Loucy (cell line): ENCODE measurements around the gene ZNF277.

Experiments
- H2AFZ ChIP-seq: fragments of 200-600 bp; sonication (generic); 2 replicates; pipeline ENCODE4 v1.6.0; 2016; ENCODE audit warnings: antibody characterized with exemption, mild to moderate bottlenecking, low read length, moderate library complexity
- H3F3A ChIP-seq: fragments of 200-600 bp; 2 replicates; pipeline ENCODE4 v1.6.0; 2016; ENCODE audit warnings: antibody characterized with exemption, low read depth, mild to moderate bottlenecking
- H3K27me3 ChIP-seq: fragments of 200-600 bp; sonication (generic); 2 replicates; pipeline ENCODE4 v1.6.1; 2014; ENCODE audit warnings: low read length, mild to moderate bottlenecking; ENCODE audit not compliant: insufficient read depth, poor library complexity, severe bottlenecking
- H3K36me3 ChIP-seq: fragments of 200-600 bp; sonication (generic); 2 replicates; pipeline ENCODE4 v1.6.1; 2016; ENCODE audit warnings: low read length; ENCODE audit not compliant: insufficient read depth
- H3K4me1 ChIP-seq: fragments of 200-600 bp; sonication (generic); 2 replicates; pipeline ENCODE4 v1.5.1; 2014; ENCODE audit warnings: low read length, mild to moderate bottlenecking; ENCODE audit not compliant: insufficient read depth, poor library complexity, severe bottlenecking
- H3K4me2 ChIP-seq: fragments of 200-600 bp; sonication (generic); 2 replicates; pipeline ENCODE4 v1.6.0; 2014; ENCODE audit warnings: antibody characterized with exemption, low read length, low read depth, mild to moderate bottlenecking; ENCODE audit not compliant: poor library complexity, severe bottlenecking
- H3K4me3 ChIP-seq: fragments of 200-600 bp; sonication (generic); 2 replicates; pipeline ENCODE4 v1.5.1; 2014; ENCODE audit warnings: low read length, mild to moderate bottlenecking, mixed read lengths; ENCODE audit not compliant: poor library complexity, severe bottlenecking
- H3K79me2 ChIP-seq: fragments of 200-600 bp; sonication (generic); 2 replicates; pipeline ENCODE4 v1.6.1; 2014; ENCODE audit warnings: low read length; ENCODE audit not compliant: insufficient read depth
- H3K9ac ChIP-seq: fragments of 200-600 bp; sonication (generic); 2 replicates; pipeline ENCODE4 v1.6.0; 2014; ENCODE audit warnings: mild to moderate bottlenecking, low read depth, low read length, moderate library complexity; ENCODE audit not compliant: poor library complexity, severe bottlenecking
- H3K9me2 ChIP-seq: fragments of 200-600 bp; sonication (generic); replicated peaks from 2 replicates; pipeline ENCODE4 v1.6.1; 2016; ENCODE audit warnings: low read depth, low read length, mixed read lengths
- H3K9me3 ChIP-seq: fragments of 200-600 bp; sonication (generic); 2 replicates; pipeline ENCODE4 v1.6.1; 2014; ENCODE audit warnings: mild to moderate bottlenecking, antibody characterized with exemption, low read length, low read depth; ENCODE audit not compliant: insufficient read depth
- H4K20me1 ChIP-seq: fragments of 200-600 bp; sonication (generic); 2 replicates; pipeline ENCODE4 v1.6.0; 2014; ENCODE audit warnings: antibody characterized with exemption, low read length, mild to moderate bottlenecking; ENCODE audit not compliant: insufficient read depth, poor library complexity, severe bottlenecking
- EZH2phosphoT487 ChIP-seq: fragments of 200-600 bp; IDR thresholded peaks from 2 replicates; pipeline ENCODE4 v1.6.1; 2018; ENCODE audit warnings: antibody characterized with exemption, mild to moderate bottlenecking, moderate library complexity, borderline replicate concordance
- TF ChIP-seq, protein P1 (sequence below): fragments of 200-600 bp; sonication (generic); conservative IDR thresholded peaks from 2 replicates; pipeline ENCODE4 v1.5.1; 2014; ENCODE audit warnings: mild to moderate bottlenecking, antibody characterized with exemption, low read length

ZNF277 gene

DNA sequence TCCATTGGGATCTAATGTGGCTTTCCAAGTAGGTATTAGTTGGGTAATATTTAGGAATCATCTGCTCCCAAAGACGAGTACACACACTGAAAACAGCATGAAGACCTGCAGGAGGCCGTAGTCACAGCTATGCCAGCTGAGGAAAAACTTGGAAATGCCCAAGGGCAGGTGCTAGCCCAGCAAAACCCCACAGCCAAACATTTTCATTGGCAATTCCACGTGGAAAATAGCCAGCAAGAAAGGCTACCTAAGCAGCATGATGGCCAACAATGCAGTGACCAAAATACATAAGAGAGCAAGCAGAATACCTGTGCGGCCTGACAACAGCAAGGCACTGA lies 33.0 kb upstream of the ZNF277 start:
- Histone ChIP-seq H3K27me3 (no peaks in the 10 kb centered on the region), H2AFZ (no peak overlapping the region), H3K4me1 (no peaks in the 10 kb centered on the region), H3K4me2 (no peak overlapping the region), H3K36me3 (no peaks in the 10 kb centered on the region), H3K79me2 (no peaks in the 10 kb centered on the region), H3F3A (no peaks in the 10 kb centered on the region), H3K4me3 (no peak overlapping the region), H3K9me3 (no peaks in the 10 kb centered on the region), H3K9ac (no peak overlapping the region), H4K20me1 (no peaks in the 10 kb centered on the region), H3K9me2 (no peaks in the 10 kb centered on the region)
- no peak for TF ChIP-seq EZH2phosphoT487
- TF ChIP-seq, protein P1, sequence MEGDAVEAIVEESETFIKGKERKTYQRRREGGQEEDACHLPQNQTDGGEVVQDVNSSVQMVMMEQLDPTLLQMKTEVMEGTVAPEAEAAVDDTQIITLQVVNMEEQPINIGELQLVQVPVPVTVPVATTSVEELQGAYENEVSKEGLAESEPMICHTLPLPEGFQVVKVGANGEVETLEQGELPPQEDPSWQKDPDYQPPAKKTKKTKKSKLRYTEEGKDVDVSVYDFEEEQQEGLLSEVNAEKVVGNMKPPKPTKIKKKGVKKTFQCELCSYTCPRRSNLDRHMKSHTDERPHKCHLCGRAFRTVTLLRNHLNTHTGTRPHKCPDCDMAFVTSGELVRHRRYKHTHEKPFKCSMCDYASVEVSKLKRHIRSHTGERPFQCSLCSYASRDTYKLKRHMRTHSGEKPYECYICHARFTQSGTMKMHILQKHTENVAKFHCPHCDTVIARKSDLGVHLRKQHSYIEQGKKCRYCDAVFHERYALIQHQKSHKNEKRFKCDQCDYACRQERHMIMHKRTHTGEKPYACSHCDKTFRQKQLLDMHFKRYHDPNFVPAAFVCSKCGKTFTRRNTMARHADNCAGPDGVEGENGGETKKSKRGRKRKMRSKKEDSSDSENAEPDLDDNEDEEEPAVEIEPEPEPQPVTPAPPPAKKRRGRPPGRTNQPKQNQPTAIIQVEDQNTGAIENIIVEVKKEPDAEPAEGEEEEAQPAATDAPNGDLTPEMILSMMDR: no peak

DNA sequence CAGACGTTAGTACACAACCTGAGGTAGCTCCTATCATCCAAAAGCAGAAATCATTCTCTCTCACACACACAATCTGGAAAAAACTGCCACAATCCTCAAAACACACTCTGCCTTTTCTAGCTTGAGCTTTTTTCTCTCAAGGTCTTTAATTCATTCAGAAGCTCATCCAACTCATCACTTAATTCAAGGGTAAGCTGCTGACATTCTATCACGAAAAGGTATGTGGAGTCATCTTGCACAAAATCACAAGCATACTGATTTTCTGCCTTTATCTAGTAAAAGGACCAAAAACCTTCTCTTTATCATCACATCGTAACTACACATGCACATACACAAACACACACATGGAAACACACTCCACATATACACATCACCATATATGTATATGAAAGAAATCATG lies 32.3 kb upstream of the ZNF277 start:
- H3K4me2 ChIP-seq: no peak overlapping the region
- no peaks in the 10 kb centered on the region for H3K9me3 ChIP-seq
- H3K9me2 ChIP-seq: no peaks in the 10 kb centered on the region
- no peaks in the 10 kb centered on the region for H3K79me2 ChIP-seq
- H3K9ac ChIP-seq: no peak overlapping the region
- no peak overlapping the region for H2AFZ ChIP-seq
- no peak overlapping the region for H3K4me3 ChIP-seq
- H3K27me3 ChIP-seq: no peaks in the 10 kb centered on the region
- no peaks in the 10 kb centered on the region for H4K20me1 ChIP-seq
- TF ChIP-seq EZH2phosphoT487: no peak
- H3K4me1 ChIP-seq: no peaks in the 10 kb centered on the region
- no peaks in the 10 kb centered on the region for H3K36me3 ChIP-seq
- H3F3A ChIP-seq: no peaks in the 10 kb centered on the region

DNA sequence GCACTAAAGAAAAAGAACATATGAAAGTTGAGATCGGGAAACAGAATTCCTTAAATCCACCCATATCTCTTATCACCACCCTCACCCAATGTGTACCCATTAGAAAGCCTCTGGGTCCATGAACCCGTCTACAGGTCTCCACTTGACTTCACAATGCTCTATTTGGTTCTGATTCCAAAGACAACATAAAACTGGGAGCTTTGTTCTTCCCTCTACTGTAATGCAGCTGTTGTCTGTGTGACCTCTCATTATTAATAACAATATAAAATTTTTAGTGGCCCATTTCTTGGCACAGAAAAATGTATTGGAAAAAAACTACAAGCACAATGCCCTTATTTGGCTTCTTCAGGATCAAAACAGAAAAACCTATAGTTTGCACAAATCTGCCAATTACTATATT lies 30.3 kb upstream of the ZNF277 start:
- no peak overlapping the region for H3K4me3 ChIP-seq
- no peak overlapping the region for H3K4me2 ChIP-seq
- H3F3A ChIP-seq: no peaks in the 10 kb centered on the region
- no peak overlapping the region for H2AFZ ChIP-seq
- TF ChIP-seq EZH2phosphoT487: no peak
- TF ChIP-seq, protein P1: no peak
- no peaks in the 10 kb centered on the region for H3K9me2 ChIP-seq
- no peaks in the 10 kb centered on the region for H3K36me3 ChIP-seq
- no peaks in the 10 kb centered on the region for H3K9me3 ChIP-seq
- H4K20me1 ChIP-seq: no peaks in the 10 kb centered on the region
- no peaks in the 10 kb centered on the region for H3K79me2 ChIP-seq
- H3K4me1 ChIP-seq: no peaks in the 10 kb centered on the region
- no peak overlapping the region for H3K9ac ChIP-seq
- H3K27me3 ChIP-seq: no peaks in the 10 kb centered on the region

DNA sequence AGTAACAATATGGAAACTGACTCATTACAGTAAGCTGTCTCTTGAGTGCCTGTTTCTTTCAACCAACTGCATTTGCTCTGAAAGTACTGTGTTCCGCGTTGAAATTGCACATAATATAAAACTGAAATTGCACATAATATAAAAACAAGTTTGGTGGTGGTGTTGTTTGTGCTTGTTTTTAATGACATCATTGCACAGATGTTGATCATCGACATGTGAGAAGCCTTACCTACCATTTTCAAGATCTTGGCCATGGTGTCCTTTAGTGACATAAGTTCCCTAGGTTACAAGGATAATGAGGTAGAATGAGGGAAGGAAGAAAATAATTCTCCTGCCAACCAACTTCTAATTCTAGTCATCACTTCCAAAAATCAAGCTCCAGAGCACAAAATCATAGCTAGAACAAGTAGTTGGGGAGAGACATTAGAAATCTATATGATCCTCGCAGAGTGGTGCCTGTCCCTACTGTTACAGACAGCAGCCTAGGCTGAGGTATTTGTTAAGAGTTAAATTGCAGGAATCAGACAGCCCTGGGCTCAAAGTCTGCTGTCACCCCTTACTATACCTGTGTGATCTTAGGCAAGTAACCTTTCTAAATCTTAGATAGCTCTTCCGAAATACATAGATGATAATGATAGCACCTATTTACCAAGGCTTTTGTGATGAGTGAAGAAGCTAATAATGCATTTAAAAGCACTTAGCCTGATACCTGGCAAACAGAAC lies 29.6 kb upstream of the ZNF277 start:
- Histone ChIP-seq H3K79me2 (no peaks in the 10 kb centered on the region), H3K27me3 (no peaks in the 10 kb centered on the region), H2AFZ (no peak overlapping the region), H3K9me3 (no peaks in the 10 kb centered on the region), H3K4me3 (no peak overlapping the region), H3K4me1 (no peaks in the 10 kb centered on the region), H3F3A (no peaks in the 10 kb centered on the region), H4K20me1 (no peaks in the 10 kb centered on the region), H3K9ac (no peak overlapping the region), H3K36me3 (no peaks in the 10 kb centered on the region), H3K9me2 (no peaks in the 10 kb centered on the region), H3K4me2 (no peak overlapping the region)
- TF ChIP-seq EZH2phosphoT487: no peak
- TF ChIP-seq, protein P1: no peak
